Measurements from ENCODE around the gene CD164L2.

DNA sequence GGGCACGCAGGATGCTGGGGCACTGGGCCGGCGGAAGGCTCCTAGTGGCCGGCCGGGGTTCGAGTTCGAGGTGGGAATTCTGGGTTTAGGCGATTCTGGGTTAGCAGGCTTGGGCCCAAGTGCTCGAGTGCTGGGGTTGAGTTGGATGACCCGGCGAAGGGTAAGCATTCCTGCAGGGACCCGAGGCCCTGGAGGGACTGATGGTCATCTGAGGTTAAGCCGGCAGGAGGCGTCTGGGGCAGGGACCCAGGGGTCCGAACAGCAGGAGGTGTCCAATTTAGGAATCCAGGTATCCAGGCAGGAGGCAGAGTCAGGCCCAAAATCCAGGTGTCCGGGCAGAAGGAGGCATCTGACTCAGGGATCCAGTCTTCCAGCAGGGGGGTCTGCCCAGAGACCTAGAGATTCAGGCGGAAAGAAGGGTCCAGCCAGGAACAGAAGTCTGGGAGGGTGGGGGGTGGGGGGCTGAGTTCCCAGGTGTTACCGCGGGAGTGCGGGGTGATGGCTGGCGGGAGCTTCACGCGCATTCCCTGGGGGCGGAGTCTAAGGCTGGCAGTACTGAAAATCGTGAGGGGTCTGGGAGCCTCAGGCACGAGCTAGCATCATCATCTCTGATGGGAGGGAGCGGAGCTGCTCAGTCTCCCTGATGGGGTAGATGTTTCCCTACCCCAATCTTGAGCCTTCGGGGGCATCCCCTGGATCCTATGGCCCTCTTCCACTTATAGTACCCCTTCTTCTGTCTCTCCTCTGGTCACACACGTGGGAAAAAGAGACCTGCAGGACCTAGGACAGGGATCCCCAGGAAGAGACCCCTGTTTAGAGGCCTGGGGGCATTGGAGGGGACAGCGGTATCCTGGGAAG lies 9.9 kb upstream of the CD164L2 start:
- peak; percentile 19 to 22 for TF ChIP-seq CTCF (conservative IDR thresholded peaks at IDR 0.05 in 1 of 2, IDR thresholded peaks at IDR 0.05 in 1 of 2; ENCODE audit: extremely low read depth in 1 of 2, insufficient read depth in 1 of 2, low read depth in 1 of 2, low read length in 2 of 2)
- TF ChIP-seq EZH2 (IDR thresholded peaks at IDR 0.05; ENCODE audit: borderline replicate concordance, low read length): no peak

All from mammary epithelial cell (primary cell).